HG03039 (cell line): Measurements from ENCODE around the gene MAP3K4.

ENCODE experiments used
- ATAC-seq: cut with Tn5 transposase; IDR thresholded peaks from one replicate; pipeline ENCODE4 v1.9.1; 2021; ENCODE audit warnings: mild to moderate bottlenecking, moderate library complexity; ENCODE audit not compliant: unreplicated experiment

The MAP3K4 gene

GRCh38 chr6:161080263-161080970 is 88.8 kb downstream of the MAP3K4 start:
- ATAC-seq: no peak

GRCh38 chr6:161082215-161082614 is 90.6 kb downstream of the MAP3K4 start:
- no peak for ATAC-seq

GRCh38 chr6:161085246-161085645 is 93.7 kb downstream of the MAP3K4 start:
- no peak for ATAC-seq

GRCh38 chr6:161088676-161089328 is 97.2 kb downstream of the MAP3K4 start:
- ATAC-seq: no peak

- ATAC-seq: no peak
Measured at GRCh38 chr6:161091151-161091550, 99.6 kb downstream of the MAP3K4 start.

GRCh38 chr6:161091972-161092701 is 100.6 kb downstream of the MAP3K4 start:
- ATAC-seq: no peak

- ATAC-seq: no peak
Measured at GRCh38 chr6:161094955-161095354, 103.4 kb downstream of the MAP3K4 start.

- ATAC-seq: no peak
Measured at GRCh38 chr6:161095916-161096315, 104.3 kb downstream of the MAP3K4 start.

GRCh38 chr6:161100072-161100471 is 108.5 kb downstream of the MAP3K4 start:
- no peak for ATAC-seq

GRCh38 chr6:161101517-161101916 is 109.9 kb downstream of the MAP3K4 start:
- no peak for ATAC-seq

- no peak for ATAC-seq
Measured at GRCh38 chr6:161103475-161103874, 111.9 kb downstream of the MAP3K4 start.

- ATAC-seq: no peak
Measured at GRCh38 chr6:161104966-161105365, 113.4 kb downstream of the MAP3K4 start.

GRCh38 chr6:161105408-161105807 is 113.8 kb downstream of the MAP3K4 start:
- no peak for ATAC-seq

- no peak for ATAC-seq
Measured at GRCh38 chr6:161107779-161108730, 116.5 kb downstream of the MAP3K4 start.

GRCh38 chr6:161108916-161109315 is 117.3 kb downstream of the MAP3K4 start:
- ATAC-seq: no peak

- no peak for ATAC-seq
Measured at GRCh38 chr6:161109366-161109765, 117.8 kb downstream of the MAP3K4 start.

GRCh38 chr6:161110028-161110779 is 118.6 kb downstream of the MAP3K4 start:
- ATAC-seq: no peak

- ATAC-seq: no peak
Measured at GRCh38 chr6:161111261-161111660, 119.7 kb downstream of the MAP3K4 start.

GRCh38 chr6:161115468-161115867 is 123.9 kb downstream of the MAP3K4 start:
- ATAC-seq: no peak

GRCh38 chr6:161116554-161116953 is 125.0 kb downstream of the MAP3K4 start:
- ATAC-seq: no peak
